ENCODE data around the gene MYBBP1A. TPM values are rescaled to one million over a fixed set of nuclear protein-coding genes. Genes with fewer than 3 reads are reported as not detected.
"Not testable (repeated sequence)": the region's sequence is repeated elsewhere in the genome, so short reads cannot be mapped to it uniquely, and the experiment has no call there.

Gene MYBBP1A
- total and polyA plus RNA-seq, 7 donors = 28.5 to 63.2 (median 41.0) TPM

DNA sequence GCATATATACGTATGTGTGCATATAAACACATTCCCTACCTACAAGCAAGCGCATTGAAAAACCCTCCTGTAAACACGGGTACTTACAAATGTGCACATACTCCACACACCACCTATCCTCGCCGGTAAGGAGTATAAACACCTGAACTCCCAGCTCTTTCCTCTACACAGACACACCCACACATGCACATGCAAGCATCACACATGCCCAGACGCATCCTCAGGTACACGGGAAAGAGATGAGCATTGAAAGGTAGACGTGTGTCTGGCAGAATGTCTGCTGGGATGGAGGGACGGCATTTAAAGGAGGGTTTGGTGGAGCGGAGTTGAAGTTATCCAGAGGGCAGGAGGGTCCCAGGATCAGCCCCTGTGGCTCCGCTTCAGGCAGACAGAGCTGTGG, 24.5 kb upstream of the MYBBP1A start:
- no peak for DNase-seq
- no peak for ATAC-seq
- WGBS, 3 donors = 82 to 84% (median 82%) methylated on average over 11 of the region's 11 CpGs
- no peaks in the 10 kb centered on the region for H3K36me3 ChIP-seq (ENCODE audit: insufficient read depth in 1 of 2, low read depth in 1 of 2)
- H3K4me3 ChIP-seq = no peak overlapping the region
- peaks cover 45% of the 10 kb centered on the region for H3K4me1 ChIP-seq
- no peaks in the 10 kb centered on the region for H3K9me3 ChIP-seq
- no peak overlapping the region for H3K27ac ChIP-seq
- intact Hi-C loops (cut with DNase I) = loop anchor here (5.0 kb wide), 2 partner anchors 38 to 43 kb away; no protein-coding TSS in a partner anchor
- no peaks in the 10 kb centered on the region for H3K27me3 ChIP-seq (ENCODE audit: insufficient read depth in 3 of 3, low read length in 2 of 3)
- TF ChIP-seq CTCF (IDR thresholded peaks at IDR 0.05) = no peak

DNA sequence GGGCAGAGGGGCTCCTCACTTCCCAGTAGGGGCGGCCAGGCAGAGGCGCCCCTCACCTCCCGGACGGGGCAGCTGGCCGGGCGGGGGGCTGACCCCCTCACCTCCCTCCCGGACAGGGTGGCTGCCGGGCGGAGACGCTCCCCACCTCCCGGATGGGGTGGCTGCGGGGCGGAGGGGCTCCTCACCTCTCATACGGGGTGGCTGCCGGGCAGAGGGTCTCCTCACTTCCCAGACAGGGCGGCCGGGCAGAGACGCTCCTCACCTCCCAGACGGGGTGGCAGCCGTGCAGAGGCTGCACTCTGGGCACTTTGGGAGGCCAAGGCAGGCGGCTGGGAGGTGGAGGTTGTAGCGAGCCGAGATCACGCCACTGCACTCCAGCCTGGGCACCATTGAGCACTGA, 23.2 kb upstream of the MYBBP1A start:
- H3K27me3 ChIP-seq (ENCODE audit: insufficient read depth in 3 of 3, low read length in 2 of 3); H3K27ac ChIP-seq; H3K9me3 ChIP-seq; H3K4me3 ChIP-seq; H3K36me3 ChIP-seq (ENCODE audit: insufficient read depth in 1 of 2, low read depth in 1 of 2); intact Hi-C loops (cut with DNase I); ATAC-seq: not testable (repeated sequence)
- DNase-seq = peak in 1 of 2 donors; percentile 32
- peaks cover 43% of the 10 kb centered on the region for H3K4me1 ChIP-seq
- 93 to 97% (median 95%) methylated on average over 17 to 23 of the region's 24 CpGs for WGBS, 3 donors

GRCh38 chr17:4577386-4577993, 22.3 kb upstream of the MYBBP1A start:
- peak overlapping the region; percentile 77 for H3K27ac ChIP-seq
- DNase-seq (no peak), ATAC-seq (no peak)
- 78 to 87% (median 84%) methylated on average over 8 of the region's 8 CpGs for WGBS, 3 donors
- no peaks in the 10 kb centered on the region for H3K36me3 ChIP-seq (ENCODE audit: insufficient read depth in 1 of 2, low read depth in 1 of 2)
- H3K4me3 ChIP-seq = peak overlapping the region; percentile 15
- H3K27me3 ChIP-seq (ENCODE audit: insufficient read depth in 3 of 3, low read length in 2 of 3) = no peaks in the 10 kb centered on the region
- intact Hi-C loops (cut with DNase I) = no loop called here
- H3K9me3 ChIP-seq = no peaks in the 10 kb centered on the region
- H3K4me1 ChIP-seq = peaks cover 35% of the 10 kb centered on the region
- no peak for TF ChIP-seq CTCF (IDR thresholded peaks at IDR 0.05)

DNA sequence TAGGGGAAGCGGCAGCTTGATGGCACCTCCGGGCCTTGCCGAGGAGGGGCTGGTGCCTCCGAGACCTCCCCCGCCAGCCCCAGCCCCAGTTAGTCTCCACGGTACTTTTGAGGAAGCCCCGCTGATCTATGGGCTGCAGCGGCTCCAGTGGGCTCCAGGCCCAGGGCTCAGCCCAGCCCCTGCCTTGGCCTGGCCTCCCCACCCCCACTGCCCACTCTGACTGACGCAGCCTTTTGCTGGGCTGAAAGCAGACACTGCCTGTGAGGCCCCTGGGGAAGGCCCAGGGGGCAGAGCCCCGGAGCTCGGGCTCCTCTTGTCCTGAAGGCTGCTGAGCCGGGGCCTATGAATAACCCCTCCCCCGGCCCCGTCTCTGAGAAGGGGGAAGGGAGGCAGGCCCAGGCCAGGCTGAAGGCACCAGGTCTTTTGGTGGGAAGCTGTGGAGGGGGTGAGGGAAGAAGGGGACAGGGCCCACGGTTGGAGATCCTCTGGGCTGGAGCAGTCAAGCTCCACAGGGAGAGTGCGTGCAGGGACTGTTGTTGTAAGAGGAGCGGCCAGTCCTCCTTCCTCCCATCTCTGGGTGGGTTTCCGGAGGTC, 21.6 kb upstream of the MYBBP1A start:
- peak overlapping the region; percentile 15 for H3K4me3 ChIP-seq
- no peaks in the 10 kb centered on the region for H3K27me3 ChIP-seq (ENCODE audit: insufficient read depth in 3 of 3, low read length in 2 of 3)
- ATAC-seq (peak in 2 of 4 donors; percentile 31 to 56), DNase-seq (peak in 1 of 2 donors; percentile 34)
- WGBS, 3 donors = 56 to 67% (median 57%) methylated on average over 14 to 18 of the region's 18 CpGs
- H3K4me1 ChIP-seq = peaks cover 35% of the 10 kb centered on the region
- TF ChIP-seq CTCF (IDR thresholded peaks at IDR 0.05) = no peak
- intact Hi-C loops (cut with DNase I) = no loop called here
- no peaks in the 10 kb centered on the region for H3K36me3 ChIP-seq (ENCODE audit: insufficient read depth in 1 of 2, low read depth in 1 of 2)
- H3K9me3 ChIP-seq = no peaks in the 10 kb centered on the region
- peak overlapping the region; percentile 77 for H3K27ac ChIP-seq

DNA sequence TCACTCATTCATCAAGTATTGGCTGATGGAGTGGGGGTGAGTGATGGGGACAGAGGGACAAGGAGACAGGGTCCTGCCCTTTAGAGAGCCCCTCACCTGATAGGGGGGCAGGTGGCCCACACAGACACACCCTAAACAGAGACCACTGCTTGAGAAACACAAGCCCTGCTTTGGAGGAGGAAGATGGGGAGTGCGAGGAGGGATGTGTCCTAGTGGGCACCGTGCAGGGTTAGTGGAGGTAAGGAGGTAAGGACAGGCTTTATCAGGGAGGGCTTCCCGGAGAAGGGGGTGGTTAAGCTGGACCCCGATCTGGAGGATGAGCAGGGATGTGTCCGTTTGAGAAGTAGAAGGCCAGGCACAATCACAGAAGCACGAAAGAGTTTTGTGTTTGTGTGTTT, 21.0 kb upstream of the MYBBP1A start:
- Histone ChIP-seq H3K27ac (peak overlapping the region; percentile 77), H3K4me1 (peaks cover 35% of the 10 kb centered on the region), H3K4me3 (peak overlapping the region; percentile 46), H3K27me3 (ENCODE audit: insufficient read depth in 3 of 3, low read length in 2 of 3) (no peaks in the 10 kb centered on the region), H3K9me3 (no peaks in the 10 kb centered on the region), H3K36me3 (ENCODE audit: insufficient read depth in 1 of 2, low read depth in 1 of 2) (no peaks in the 10 kb centered on the region)
- intact Hi-C loops (cut with DNase I) = no loop called here
- no peak for TF ChIP-seq CTCF (IDR thresholded peaks at IDR 0.05)
- ATAC-seq (no peak), DNase-seq (no peak)
- WGBS, 3 donors = 70 to 75% (median 74%) methylated on average over 6 of the region's 6 CpGs

Data from psoas muscle (tissue), 8 donors.